Stimulated activated CD4-positive, alpha-beta T cell treated with anti-CD3 and anti-CD28 coated beads, Interleukin-2, amount 100 ng/mL, for 4 hours (primary cell): ENCODE results near the gene SPTB.

ENCODE experiments used
- DNase-seq: peaks from one replicate; pipeline ENCODE4 v3.0.0-alpha.2; 2020; ENCODE audit warnings: low read depth

Gene SPTB

GRCh38 chr14:64708148-64709004 is 171.3 kb downstream of the SPTB start:
- DNase-seq: no peak

- DNase-seq: no peak
Measured at GRCh38 chr14:64707661-64708060, 172.0 kb downstream of the SPTB start.

GRCh38 chr14:64706593-64707193 is 173.0 kb downstream of the SPTB start:
- no peak for DNase-seq

- no peak for DNase-seq
Measured at GRCh38 chr14:64706119-64706592, 173.6 kb downstream of the SPTB start.

GRCh38 chr14:64705381-64706118 is 174.2 kb downstream of the SPTB start:
- DNase-seq: no peak

- DNase-seq: no peak
Measured at GRCh38 chr14:64704743-64705380, 174.8 kb downstream of the SPTB start.

GRCh38 chr14:64704143-64704742 is 175.5 kb downstream of the SPTB start, which contains the start of gene PLEKHG3:
Gene PLEKHG3 (plus strand): TSS chr14:64704424. CDS start chr14:64727632, 23,208 bp downstream.
- no peak for DNase-seq

- DNase-seq: no peak
Measured at GRCh38 chr14:64703395-64704142, 176.1 kb downstream of the SPTB start.

GRCh38 chr14:64702493-64703394 is 177.0 kb downstream of the SPTB start:
- DNase-seq: no peak

GRCh38 chr14:64701660-64702059 is 178.0 kb downstream of the SPTB start:
- DNase-seq: no peak

- no peak for DNase-seq
Measured at GRCh38 chr14:64700894-64701293, 178.8 kb downstream of the SPTB start.

- DNase-seq: no peak
Measured at GRCh38 chr14:64700290-64700689, 179.4 kb downstream of the SPTB start.

GRCh38 chr14:64698903-64699302 is 180.8 kb downstream of the SPTB start:
- no peak for DNase-seq

GRCh38 chr14:64696355-64696857 is 183.3 kb downstream of the SPTB start:
- DNase-seq: no peak
